ENCODE data around the gene MGAT4A.
"Not testable (repeated sequence)": the region's sequence is repeated elsewhere in the genome, so short reads cannot be mapped to it uniquely, and the experiment has no call there.

Gene MGAT4A

DNA sequence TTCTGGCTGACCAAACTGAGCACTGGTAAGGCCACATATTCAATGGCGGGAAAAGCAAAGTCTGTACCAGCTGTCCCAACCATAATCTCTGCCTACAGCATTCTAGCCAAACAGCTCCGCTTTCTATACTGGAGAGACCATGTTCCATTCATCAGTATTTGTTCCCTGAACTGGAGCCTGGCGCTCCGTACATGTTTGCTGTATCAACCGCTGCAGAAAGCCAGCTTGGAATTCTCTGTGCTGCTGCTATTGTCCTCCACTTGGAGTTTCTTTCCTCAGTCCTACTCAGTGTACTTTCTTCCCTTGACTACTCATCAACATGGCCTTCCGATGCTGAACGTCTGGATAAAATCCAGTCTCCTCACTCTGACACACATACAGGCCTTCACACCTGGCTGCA, 124.5 kb downstream of the MGAT4A start:
- TF ChIP-seq CTCF (IDR thresholded peaks at IDR 0.05; ENCODE audit: insufficient read depth, low read depth, low read length, missing control alignments), result no peak
- DNase-seq (ENCODE audit: low read depth), result no peak
- no peak overlapping the region for H3K4me3 ChIP-seq (ENCODE audit: low read length)

DNA sequence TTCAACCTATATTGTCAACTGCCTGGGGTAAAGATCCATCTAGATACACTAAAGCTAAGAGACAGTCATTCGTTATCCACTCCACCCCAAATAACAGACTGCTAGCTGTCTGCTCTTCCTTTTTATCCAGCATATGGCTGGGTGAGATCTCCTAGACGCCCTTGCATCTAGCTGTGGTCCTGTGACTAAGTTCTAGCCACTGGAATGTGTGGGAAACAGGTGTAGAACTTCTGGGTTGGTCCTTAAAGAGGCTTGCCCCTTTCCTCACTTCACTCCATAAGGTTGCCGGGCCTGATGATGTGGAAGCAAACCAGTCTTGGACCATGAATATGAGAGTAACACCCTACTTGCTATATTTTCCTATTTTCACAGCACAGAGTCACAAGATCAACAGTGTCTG, 125.9 kb downstream of the MGAT4A start:
- no peak for DNase-seq (ENCODE audit: low read depth)
- no peak for TF ChIP-seq CTCF (IDR thresholded peaks at IDR 0.05; ENCODE audit: insufficient read depth, low read depth, low read length, missing control alignments)
- H3K4me3 ChIP-seq (ENCODE audit: low read length), result no peak overlapping the region

DNA sequence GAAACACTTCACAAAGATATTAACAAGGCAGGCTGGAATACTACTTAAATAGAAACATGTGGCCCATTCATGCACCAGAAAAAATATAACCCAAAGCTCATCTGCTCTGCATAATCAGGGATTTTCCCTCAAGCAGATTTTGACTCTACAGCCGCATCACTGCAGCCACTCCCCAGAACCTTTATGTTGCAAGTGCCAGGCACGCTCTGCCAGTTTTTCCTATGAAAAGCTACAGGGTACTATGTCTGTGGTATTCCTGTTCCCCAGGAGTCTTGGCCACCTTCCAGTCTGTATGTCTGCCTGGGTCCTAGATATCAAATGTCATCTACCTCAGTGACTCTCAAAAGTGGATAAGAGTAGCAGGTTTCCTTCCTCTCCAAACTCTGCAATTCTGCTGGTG, 126.4 kb downstream of the MGAT4A start:
- DNase-seq (ENCODE audit: low read depth), result peak; percentile 42
- no peak for TF ChIP-seq CTCF (IDR thresholded peaks at IDR 0.05; ENCODE audit: insufficient read depth, low read depth, low read length, missing control alignments)
- H3K4me3 ChIP-seq (ENCODE audit: low read length), result no peak overlapping the region

GRCh38 chr2:98601532-98602132, 129.3 kb downstream of the MGAT4A start:
- TF ChIP-seq CTCF (IDR thresholded peaks at IDR 0.05; ENCODE audit: insufficient read depth, low read depth, low read length, missing control alignments), result peak; percentile 77
- peak; percentile 54 for DNase-seq (ENCODE audit: low read depth)
- H3K4me3 ChIP-seq (ENCODE audit: low read length), result no peak overlapping the region

DNA sequence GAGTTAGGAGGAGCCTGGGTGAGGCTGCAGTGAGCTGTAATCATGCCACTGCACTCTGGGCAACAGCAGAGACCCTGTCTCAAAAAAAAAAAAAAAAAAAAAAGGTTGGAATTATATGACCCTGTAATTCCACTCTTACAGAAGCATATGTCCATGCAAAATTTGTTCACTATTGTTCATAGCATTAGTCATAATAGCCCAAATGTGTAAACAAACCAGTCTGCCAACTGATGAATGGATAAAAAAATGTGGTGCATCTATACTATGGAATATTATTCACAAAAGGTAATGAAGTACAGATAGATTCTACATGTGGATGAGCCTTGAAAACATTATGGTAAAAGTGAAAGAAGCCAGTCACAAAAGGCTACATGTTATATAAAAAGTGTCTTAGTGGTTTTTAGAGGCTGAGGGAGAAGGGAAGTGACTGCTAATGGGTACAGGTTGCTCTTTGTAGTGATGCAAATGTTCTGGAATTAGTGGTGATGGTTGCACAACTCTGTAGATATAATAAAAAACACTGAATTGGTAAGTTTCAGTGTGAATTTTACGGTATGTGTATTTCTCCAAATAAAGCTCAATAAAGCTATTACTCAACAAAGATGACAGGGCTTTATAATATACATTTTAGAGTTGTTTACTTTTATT, 132.0 kb downstream of the MGAT4A start:
- no peak overlapping the region for H3K4me3 ChIP-seq (ENCODE audit: low read length)
- DNase-seq (ENCODE audit: low read depth), result peak; percentile 74
- TF ChIP-seq CTCF (IDR thresholded peaks at IDR 0.05; ENCODE audit: insufficient read depth, low read depth, low read length, missing control alignments), result no peak

DNA sequence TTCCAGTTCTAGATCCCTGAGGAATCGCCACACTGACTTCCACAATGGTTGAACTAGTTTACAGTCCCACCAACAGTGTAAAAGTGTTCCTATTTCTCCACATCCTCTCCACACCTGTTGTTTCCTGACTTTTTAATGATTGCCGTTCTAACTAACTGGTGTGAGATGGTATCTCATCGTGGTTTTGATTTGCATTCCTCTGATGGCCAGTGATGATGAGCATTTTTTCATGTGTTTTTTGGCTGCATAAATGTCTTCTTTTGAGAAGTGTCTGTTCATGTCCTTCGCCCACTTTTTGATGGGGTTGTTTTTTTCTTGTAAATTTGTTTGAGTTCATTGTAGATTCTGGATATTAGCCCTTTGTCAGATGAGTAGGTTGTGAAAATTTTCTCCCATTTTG, 136.3 kb downstream of the MGAT4A start:
- H3K4me3 ChIP-seq (ENCODE audit: low read length); DNase-seq (ENCODE audit: low read depth): not testable (repeated sequence)

DNA sequence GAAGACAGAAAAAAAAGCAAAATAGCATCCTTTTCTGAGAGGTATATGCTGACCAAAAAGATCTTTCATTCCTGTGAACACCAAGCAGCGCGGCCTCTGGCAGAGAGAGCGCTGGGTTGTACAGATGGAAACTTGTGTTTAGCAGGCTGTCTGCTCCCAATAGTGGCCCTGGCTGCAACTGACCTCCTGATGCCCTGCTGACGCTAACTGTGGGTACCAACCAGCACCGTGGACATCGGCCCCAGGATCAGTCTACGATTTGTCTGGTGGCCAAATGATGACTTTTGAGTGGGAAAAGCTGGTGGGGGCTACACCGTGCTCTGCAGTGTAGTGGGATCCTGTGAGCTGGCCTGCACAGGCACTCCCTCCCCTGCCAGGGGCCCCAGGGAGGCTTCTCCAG, 138.4 kb downstream of the MGAT4A start:
- DNase-seq (ENCODE audit: low read depth), result no peak
- H3K4me3 ChIP-seq (ENCODE audit: low read length), result no peak overlapping the region
- TF ChIP-seq CTCF (IDR thresholded peaks at IDR 0.05; ENCODE audit: insufficient read depth, low read depth, low read length, missing control alignments), result no peak

Measured in epithelial cell of esophagus (primary cell).